Spleen (tissue), 11 donors: Measurements from ENCODE around the gene ZYG11B. TPM values are rescaled to one million over a fixed set of nuclear protein-coding genes. Genes with fewer than 3 reads are reported as not detected.
"Not testable (repeated sequence)": the region's sequence is repeated elsewhere in the genome, so short reads cannot be mapped to it uniquely, and the experiment has no call there.

Source experiments
- DNase-seq: peaks from one replicate; pipeline ENCODE4 v3.0.0-alpha.2; 2020
- H3K27ac ChIP-seq, 8 donors: fragments of 200-600 bp; sonication (generic) in 7 of 8; 1 replicate in 4 of 8; 2 replicates in 4 of 8; pipeline versions ENCODE4 v1.5.0 to v1.8.0; 2016 to 2021; ENCODE audit warnings: inconsistent platforms in 4 of 8, mild to moderate bottlenecking in 4 of 8, moderate library complexity in 1 of 8
- H3K27me3 ChIP-seq, 7 donors: fragments of 200-600 bp; sonication (generic) in 6 of 7; replicated peaks in 1 of 7; 1 replicate in 4 of 7; 2 replicates in 3 of 7; pipeline versions ENCODE4 v1.5.0 to v1.8.0; 2016 to 2021; ENCODE audit warnings: inconsistent platforms in 3 of 7, mild to moderate bottlenecking in 1 of 7
- H3K36me3 ChIP-seq, 6 donors: fragments of 200-600 bp; sonication (generic) in 5 of 6; 1 replicate in 4 of 6; 2 replicates in 2 of 6; pipeline versions ENCODE4 v1.5.0 to v1.8.0; 2016 to 2021; ENCODE audit warnings: inconsistent platforms in 2 of 6
- H3K4me1 ChIP-seq, 6 donors: fragments of 200-600 bp; sonication (generic) in 5 of 6; 1 replicate in 3 of 6; 2 replicates in 3 of 6; pipeline versions ENCODE4 v1.5.0 to v1.8.0; 2016 to 2021; ENCODE audit warnings: inconsistent platforms in 3 of 6
- H3K4me3 ChIP-seq, 8 donors: fragments of 200-600 bp; sonication (generic) in 7 of 8; 1 replicate in 4 of 8; 2 replicates in 4 of 8; pipeline versions ENCODE4 v1.5.0 to v1.8.0; 2016 to 2021; ENCODE audit warnings: inconsistent platforms in 4 of 8, mild to moderate bottlenecking in 4 of 8, moderate library complexity in 2 of 8
- H3K9me3 ChIP-seq, 8 donors: fragments of 200-600 bp; sonication (generic) in 7 of 8; 1 replicate in 4 of 8; 2 replicates in 4 of 8; pipeline versions ENCODE4 v1.5.0 to v1.8.0; 2016 to 2021; ENCODE audit warnings: inconsistent platforms in 4 of 8
- CTCF ChIP-seq, 11 experiments: fragments of 200-600 bp in 7 of 11; fragments of 450-650 bp in 4 of 11; sonication (generic) in 4 of 11; IDR thresholded peaks in 8 of 11; conservative IDR thresholded peaks in 3 of 11; 1 replicate in 7 of 11; 2 replicates in 4 of 11; pipeline versions ENCODE4 v1.4.0 to v1.8.0; 2016 to 2021; ENCODE audit warnings: antibody characterized with exemption in 11 of 11, inconsistent platforms in 4 of 11, mild to moderate bottlenecking in 1 of 11
- POLR2A ChIP-seq, 3 donors: fragments of 450-650 bp; IDR thresholded peaks; one replicate each; pipeline ENCODE4 v1.5.1; 2017; ENCODE audit warnings: antibody characterized with exemption in 3 of 3, mild to moderate bottlenecking in 1 of 3
- POLR2AphosphoS5 ChIP-seq, 3 donors: sonication (generic); formaldehyde crosslinking; IDR thresholded peaks; one replicate each; pipeline ENCODE4 v1.5.1; 2017; ENCODE audit warnings: antibody characterized with exemption in 3 of 3
- WGBS, 5 donors: extraction: QIAGEN DNeasy Blood & Tissue Kit in 3 of 5; methylation state at CpG; one replicate each; pipeline versions ENCODE4 v1.1.5 to v1.1.7; 2013 to 2018; 5-methylcytosine and 5-hydroxymethylcytosine counted together
- intact Hi-C: fragments of 100-400 bp; cut with DNase I; formaldehyde crosslinking; loops from one replicate; pipeline ENCODE4 v1.15.0; 2023; ENCODE audit warnings: low total_unique reads
- polyA plus RNA-seq, 3 donors: library from polyadenylated mRNA; stranded (reverse); fragments of 200-250 nt; gene quantifications; one replicate each; pipeline ENCODE4 v1.2.1, GENCODE V29; 2013
- total RNA-seq, 7 donors: library from RNA; depleted of rRNA in 3 of 7; stranded (reverse); fragments of >200 nt in 3 of 7; fragmentation: NEBNext Ultra II Directional in 4 of 7; extraction: Animal tissue kit (Norgen Biotek cat#: 25700) in 4 of 7; gene quantifications; one replicate each; pipeline versions ENCODE4 v1.1.0 to v1.2.1, GENCODE V29; 2016 to 2021
- donor health status: healthy with polysubstance abuse.
- donor health status: DM: no; HTN: no; CAD: no; lungs with moderate emphysema.
- donor health status: DM: no; HTN: no; CAD: no.
- donor health status: Bipolar disorder and iron deficiency.
- donor health status: healthy.
- donor health status: DM: no; HTN: no; CAD: no.
- donor health status: DM: yes; HTN: yes; CAD: no.

ZYG11B gene
- total and polyA plus RNA-seq, 10 donors, result 3.0 to 35.5 (median 21.9) TPM

- Histone ChIP-seq H3K4me1 (no peaks in the 10 kb centered on the region), H3K36me3 (peaks cover 0 to 96% (median 52%) of the 10 kb centered on the region in 6 donors), H3K27ac (no peak overlapping the region), H3K9me3 (no peaks in the 10 kb centered on the region), H3K4me3 (no peak overlapping the region), H3K27me3 (no peaks in the 10 kb centered on the region)
- 90 to 99% (median 96%) methylated on average over 4 of the region's 4 CpGs for WGBS, 5 donors
- intact Hi-C loops, result no loop called here
- TF ChIP-seq POLR2AphosphoS5 (IDR thresholded peaks at IDR 0.05), result no peak
- TF ChIP-seq POLR2A (IDR thresholded peaks at IDR 0.05), result no peak
- no peak for DNase-seq
Observed at GRCh38 chr1:52786148-52786547, 59.9 kb downstream of the ZYG11B start.

GRCh38 chr1:52790429-52790828, 64.2 kb downstream of the ZYG11B start:
- intact Hi-C loops, H3K4me3 ChIP-seq, H3K27me3 ChIP-seq, H3K27ac ChIP-seq, DNase-seq, H3K9me3 ChIP-seq, H3K4me1 ChIP-seq: not testable (repeated sequence)
- H3K36me3 ChIP-seq, result peaks cover 0 to 96% (median 33%) of the 10 kb centered on the region in 6 donors
- WGBS, 5 donors, result 95 to 99% (median 97%) methylated on average over 12 of the region's 12 CpGs

GRCh38 chr1:52792036-52792435, 65.8 kb downstream of the ZYG11B start:
- no peak for DNase-seq
- H3K4me3 ChIP-seq, result no peak overlapping the region
- peaks cover 0 to 6% (median 3%) of the 10 kb centered on the region in 6 donors for H3K4me1 ChIP-seq
- WGBS, 5 donors, result 11 to 28% (median 25%) methylated on average over 1 of the region's 1 CpG
- no peaks in the 10 kb centered on the region for H3K9me3 ChIP-seq
- H3K36me3 ChIP-seq, result peaks cover 3 to 92% (median 27%) of the 10 kb centered on the region in 6 donors
- no peaks in the 10 kb centered on the region for H3K27me3 ChIP-seq
- H3K27ac ChIP-seq, result no peak overlapping the region
- intact Hi-C loops, result no loop called here
- TF ChIP-seq CTCF (IDR thresholded peaks at IDR 0.05 in 8 of 11, conservative IDR thresholded peaks at IDR 0.05 in 3 of 11) (no peak), POLR2AphosphoS5 (IDR thresholded peaks at IDR 0.05) (no peak), POLR2A (IDR thresholded peaks at IDR 0.05) (no peak)

- H3K9me3 ChIP-seq, intact Hi-C loops, DNase-seq, H3K27ac ChIP-seq, H3K4me1 ChIP-seq, H3K27me3 ChIP-seq, H3K4me3 ChIP-seq: not testable (repeated sequence)
- 72 to 88% (median 80%) methylated on average over 7 of the region's 7 CpGs for WGBS, 5 donors
- H3K36me3 ChIP-seq, result peaks cover 3 to 89% (median 22%) of the 10 kb centered on the region in 6 donors
Observed at GRCh38 chr1:52793717-52794116, 67.5 kb downstream of the ZYG11B start.

GRCh38 chr1:52795464-52795863, 69.2 kb downstream of the ZYG11B start:
- peaks cover 3 to 89% (median 16%) of the 10 kb centered on the region in 6 donors for H3K36me3 ChIP-seq
- H3K9me3 ChIP-seq, result no peaks in the 10 kb centered on the region
- intact Hi-C loops, result no loop called here
- H3K4me3 ChIP-seq, result no peak overlapping the region
- H3K27ac ChIP-seq, result no peak overlapping the region
- DNase-seq, result no peak
- no peaks in the 10 kb centered on the region for H3K27me3 ChIP-seq
- WGBS, 5 donors, result 49 to 82% (median 65%) methylated on average over 3 of the region's 3 CpGs
- TF ChIP-seq CTCF (IDR thresholded peaks at IDR 0.05 in 8 of 11, conservative IDR thresholded peaks at IDR 0.05 in 3 of 11) (no peak), POLR2AphosphoS5 (IDR thresholded peaks at IDR 0.05) (no peak), POLR2A (IDR thresholded peaks at IDR 0.05) (no peak)
- H3K4me1 ChIP-seq, result peaks cover 0 to 6% (median 3%) of the 10 kb centered on the region in 6 donors

GRCh38 chr1:52798331-52798730, 72.1 kb downstream of the ZYG11B start:
- Histone ChIP-seq H3K4me3 (no peak overlapping the region), H3K27ac (no peak overlapping the region), H3K9me3 (no peaks in the 10 kb centered on the region), H3K36me3 (peaks cover 3 to 83% (median 22%) of the 10 kb centered on the region in 6 donors), H3K27me3 (no peaks in the 10 kb centered on the region), H3K4me1 (peaks cover 0 to 6% (median 0%) of the 10 kb centered on the region in 6 donors)
- WGBS, 5 donors, result 62 to 100% (median 82%) methylated on average over 3 of the region's 3 CpGs
- no peak for DNase-seq
- intact Hi-C loops, result no loop called here
- no peak for TF ChIP-seq CTCF (IDR thresholded peaks at IDR 0.05 in 8 of 11, conservative IDR thresholded peaks at IDR 0.05 in 3 of 11)
- no peak for TF ChIP-seq POLR2A (IDR thresholded peaks at IDR 0.05)
- TF ChIP-seq POLR2AphosphoS5 (IDR thresholded peaks at IDR 0.05), result no peak
